ENCODE data around the gene BET1.

The BET1 gene

GRCh38 chr7:93957767-93958166 lies 46.4 kb downstream of the BET1 start:
- H3K27me3 ChIP-seq (ENCODE audit: control insufficient read depth, insufficient read depth, low read length) = no peaks in the 10 kb centered on the region
- no peaks in the 10 kb centered on the region for H3K4me1 ChIP-seq (ENCODE audit: control insufficient read depth, insufficient read depth, low read length)
- no peak overlapping the region for H3K4me3 ChIP-seq (ENCODE audit: low read depth, low read length)
- no peaks in the 10 kb centered on the region for H3K36me3 ChIP-seq (ENCODE audit: control insufficient read depth, insufficient read depth, low read length)
- no peak overlapping the region for H3K27ac ChIP-seq (ENCODE audit: low read depth, low read length)
- H3K9me3 ChIP-seq (ENCODE audit: control insufficient read depth, insufficient read depth, low read depth, low read length) = no peaks in the 10 kb centered on the region
- no peak overlapping the region for H3K9ac ChIP-seq (ENCODE audit: low read length)

DNA sequence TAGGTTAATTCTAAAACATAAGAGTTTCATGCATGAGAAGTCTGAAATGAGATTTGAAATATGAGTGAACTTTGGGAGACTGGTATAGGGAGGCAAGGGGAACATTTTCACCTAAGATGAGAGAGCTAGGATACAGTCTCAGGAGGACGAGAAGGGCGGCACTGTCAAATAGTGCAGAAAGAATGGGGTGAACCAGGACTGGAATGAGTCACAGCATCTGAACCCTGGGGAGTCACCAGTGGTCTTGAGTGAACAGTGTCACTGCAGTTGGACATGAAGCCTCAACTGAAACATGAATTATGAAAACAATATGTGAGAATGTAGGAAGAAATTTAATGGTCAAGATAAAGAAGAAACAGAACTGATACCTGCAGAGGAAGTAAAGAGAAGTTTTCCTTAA lies 48.9 kb downstream of the BET1 start:
- H3K4me3 ChIP-seq (ENCODE audit: low read depth, low read length) = no peak overlapping the region
- no peak overlapping the region for H3K9ac ChIP-seq (ENCODE audit: low read length)
- H3K36me3 ChIP-seq (ENCODE audit: control insufficient read depth, insufficient read depth, low read length) = no peaks in the 10 kb centered on the region
- H3K4me1 ChIP-seq (ENCODE audit: control insufficient read depth, insufficient read depth, low read length) = no peaks in the 10 kb centered on the region
- no peaks in the 10 kb centered on the region for H3K27me3 ChIP-seq (ENCODE audit: control insufficient read depth, insufficient read depth, low read length)
- no peak overlapping the region for H3K27ac ChIP-seq (ENCODE audit: low read depth, low read length)
- no peaks in the 10 kb centered on the region for H3K9me3 ChIP-seq (ENCODE audit: control insufficient read depth, insufficient read depth, low read depth, low read length)

GRCh38 chr7:93949423-93949822 lies 54.7 kb downstream of the BET1 start:
- Histone ChIP-seq H3K4me1 (ENCODE audit: control insufficient read depth, insufficient read depth, low read length) (no peaks in the 10 kb centered on the region), H3K27me3 (ENCODE audit: control insufficient read depth, insufficient read depth, low read length) (no peaks in the 10 kb centered on the region), H3K9ac (ENCODE audit: low read length) (no peak overlapping the region), H3K9me3 (ENCODE audit: control insufficient read depth, insufficient read depth, low read depth, low read length) (no peaks in the 10 kb centered on the region), H3K27ac (ENCODE audit: low read depth, low read length) (no peak overlapping the region), H3K4me3 (ENCODE audit: low read depth, low read length) (no peak overlapping the region), H3K36me3 (ENCODE audit: control insufficient read depth, insufficient read depth, low read length) (no peaks in the 10 kb centered on the region)

DNA sequence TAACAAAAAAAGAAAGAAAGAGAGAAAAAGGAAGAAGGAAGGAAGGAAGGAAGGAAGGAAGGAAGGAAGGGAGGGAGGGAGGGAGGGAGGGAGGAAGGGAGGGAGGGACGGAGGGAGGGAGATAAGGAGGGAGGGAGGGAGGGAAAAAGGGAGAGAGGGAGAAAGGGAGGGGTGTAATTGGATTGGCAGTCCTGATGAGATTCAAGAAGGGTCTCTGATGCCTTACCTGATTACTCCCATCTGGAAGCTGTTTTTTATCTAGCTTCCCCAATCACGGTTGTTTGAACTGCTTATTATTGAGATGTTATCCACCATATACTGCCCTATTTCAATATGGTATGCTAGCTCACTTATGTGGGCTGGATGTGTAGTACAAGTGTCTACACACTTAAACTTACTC lies 55.3 kb downstream of the BET1 start:
- H3K9ac ChIP-seq (ENCODE audit: low read length) = no peak overlapping the region
- H3K27me3 ChIP-seq (ENCODE audit: control insufficient read depth, insufficient read depth, low read length) = no peaks in the 10 kb centered on the region
- no peaks in the 10 kb centered on the region for H3K9me3 ChIP-seq (ENCODE audit: control insufficient read depth, insufficient read depth, low read depth, low read length)
- no peak overlapping the region for H3K4me3 ChIP-seq (ENCODE audit: low read depth, low read length)
- no peak overlapping the region for H3K27ac ChIP-seq (ENCODE audit: low read depth, low read length)
- no peaks in the 10 kb centered on the region for H3K4me1 ChIP-seq (ENCODE audit: control insufficient read depth, insufficient read depth, low read length)
- no peaks in the 10 kb centered on the region for H3K36me3 ChIP-seq (ENCODE audit: control insufficient read depth, insufficient read depth, low read length)

- no peak overlapping the region for H3K27ac ChIP-seq (ENCODE audit: low read depth, low read length)
- no peaks in the 10 kb centered on the region for H3K9me3 ChIP-seq (ENCODE audit: control insufficient read depth, insufficient read depth, low read depth, low read length)
- H3K9ac ChIP-seq (ENCODE audit: low read length) = no peak overlapping the region
- H3K4me3 ChIP-seq (ENCODE audit: low read depth, low read length) = no peak overlapping the region
- H3K4me1 ChIP-seq (ENCODE audit: control insufficient read depth, insufficient read depth, low read length) = no peaks in the 10 kb centered on the region
- no peaks in the 10 kb centered on the region for H3K27me3 ChIP-seq (ENCODE audit: control insufficient read depth, insufficient read depth, low read length)
- H3K36me3 ChIP-seq (ENCODE audit: control insufficient read depth, insufficient read depth, low read length) = no peaks in the 10 kb centered on the region
Measured at GRCh38 chr7:93948106-93948505, 56.0 kb downstream of the BET1 start.

DNA sequence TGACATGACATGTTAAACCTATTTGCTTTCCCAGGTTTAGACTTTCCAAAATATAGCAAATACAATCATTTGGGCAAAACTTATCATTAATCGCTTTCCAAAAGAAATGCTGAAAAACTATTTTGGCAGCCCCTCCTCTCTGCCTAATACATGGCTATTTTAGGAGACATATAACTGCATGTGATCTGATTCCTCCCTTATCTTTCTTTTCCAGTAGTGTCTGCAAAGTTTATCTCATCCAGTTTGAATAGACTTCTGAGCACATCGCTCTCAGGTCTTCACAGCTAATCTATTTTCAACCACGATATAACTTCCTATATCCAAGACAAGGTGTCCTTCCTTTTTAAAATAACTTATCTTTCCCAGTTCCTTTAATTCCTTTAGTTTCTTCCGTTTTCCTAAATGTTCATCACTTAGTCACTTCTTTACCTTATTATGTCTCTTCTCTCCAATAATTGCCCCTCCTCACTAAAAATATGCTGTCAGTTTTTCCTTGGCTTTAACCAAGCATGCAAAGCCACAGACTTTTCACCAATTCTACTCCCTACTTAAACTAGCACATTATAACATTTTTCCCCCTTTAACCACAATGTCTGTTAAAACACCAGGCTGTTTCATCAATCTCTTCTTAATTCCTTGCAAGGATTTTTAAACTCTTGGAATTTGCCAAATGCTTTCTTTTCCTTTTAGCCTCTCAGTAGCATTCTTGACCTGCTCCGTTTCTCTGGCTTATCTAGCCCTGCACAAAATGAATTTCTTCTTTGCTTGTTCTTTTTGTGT lies 58.2 kb downstream of the BET1 start:
- no peak overlapping the region for H3K9ac ChIP-seq (ENCODE audit: low read length)
- no peaks in the 10 kb centered on the region for H3K4me1 ChIP-seq (ENCODE audit: control insufficient read depth, insufficient read depth, low read length)
- H3K27me3 ChIP-seq (ENCODE audit: control insufficient read depth, insufficient read depth, low read length) = no peaks in the 10 kb centered on the region
- H3K4me3 ChIP-seq (ENCODE audit: low read depth, low read length) = no peak overlapping the region
- H3K9me3 ChIP-seq (ENCODE audit: control insufficient read depth, insufficient read depth, low read depth, low read length) = peaks cover 3% of the 10 kb centered on the region; the same call in 1 of the 2 replicates
- H3K36me3 ChIP-seq (ENCODE audit: control insufficient read depth, insufficient read depth, low read length) = no peaks in the 10 kb centered on the region
- no peak overlapping the region for H3K27ac ChIP-seq (ENCODE audit: low read depth, low read length)

GRCh38 chr7:93945083-93945482 lies 59.1 kb downstream of the BET1 start:
- Histone ChIP-seq H3K27me3 (ENCODE audit: control insufficient read depth, insufficient read depth, low read length) (no peaks in the 10 kb centered on the region), H3K9ac (ENCODE audit: low read length) (no peak overlapping the region), H3K27ac (ENCODE audit: low read depth, low read length) (no peak overlapping the region), H3K9me3 (ENCODE audit: control insufficient read depth, insufficient read depth, low read depth, low read length) (peaks cover 3% of the 10 kb centered on the region; the same call in 1 of the 2 replicates), H3K4me3 (ENCODE audit: low read depth, low read length) (no peak overlapping the region), H3K4me1 (ENCODE audit: control insufficient read depth, insufficient read depth, low read length) (no peaks in the 10 kb centered on the region), H3K36me3 (ENCODE audit: control insufficient read depth, insufficient read depth, low read length) (no peaks in the 10 kb centered on the region)

- Histone ChIP-seq H3K27me3 (ENCODE audit: control insufficient read depth, insufficient read depth, low read length) (no peaks in the 10 kb centered on the region), H3K4me1 (ENCODE audit: control insufficient read depth, insufficient read depth, low read length) (no peaks in the 10 kb centered on the region), H3K9ac (ENCODE audit: low read length) (no peak overlapping the region), H3K9me3 (ENCODE audit: control insufficient read depth, insufficient read depth, low read depth, low read length) (peaks cover 3% of the 10 kb centered on the region; the same call in 1 of the 2 replicates), H3K27ac (ENCODE audit: low read depth, low read length) (no peak overlapping the region), H3K36me3 (ENCODE audit: control insufficient read depth, insufficient read depth, low read length) (no peaks in the 10 kb centered on the region), H3K4me3 (ENCODE audit: low read depth, low read length) (no peak overlapping the region)
Measured at GRCh38 chr7:93944673-93945072, 59.5 kb downstream of the BET1 start.

DNA sequence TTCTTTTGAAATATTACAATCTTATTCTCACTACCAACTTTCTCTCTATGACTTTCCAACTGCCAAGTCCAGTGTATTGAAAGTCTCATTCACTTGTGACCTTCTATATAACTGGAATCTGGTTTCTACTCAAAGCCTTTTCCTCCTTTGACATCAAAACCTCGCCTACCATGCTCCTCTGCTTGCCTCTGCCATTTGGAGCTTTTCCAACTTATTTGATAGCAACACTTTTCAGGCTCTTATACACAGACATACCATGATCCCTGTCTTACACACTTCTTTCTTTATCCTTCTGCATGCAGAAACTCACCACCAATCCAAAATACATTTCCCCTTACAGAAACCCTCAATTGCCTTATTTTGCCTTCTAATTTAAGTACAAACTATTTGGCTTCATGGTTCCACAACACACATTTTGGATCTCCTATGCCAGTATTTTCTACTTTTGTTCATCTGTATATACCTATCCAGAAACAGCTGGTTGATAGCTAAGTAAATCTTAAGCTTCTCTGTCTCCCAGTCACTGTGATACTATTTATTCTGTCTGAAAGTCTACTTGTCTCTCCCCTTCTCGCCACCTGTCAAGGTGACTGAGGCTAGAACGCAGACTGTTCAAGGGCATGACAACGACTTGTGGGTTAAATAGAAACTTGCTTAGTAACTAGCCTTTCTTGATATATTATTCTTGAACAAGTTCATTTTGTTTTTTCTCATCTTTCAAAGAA lies 60.2 kb downstream of the BET1 start:
- Histone ChIP-seq H3K27ac (ENCODE audit: low read depth, low read length) (no peak overlapping the region), H3K9me3 (ENCODE audit: control insufficient read depth, insufficient read depth, low read depth, low read length) (peaks cover 3% of the 10 kb centered on the region; the same call in 1 of the 2 replicates), H3K9ac (ENCODE audit: low read length) (no peak overlapping the region)

More for the DNA sequence above, 60.2 kb downstream of the BET1 start:
- no peaks in the 10 kb centered on the region for H3K27me3 ChIP-seq (ENCODE audit: control insufficient read depth, insufficient read depth, low read length)
- H3K4me1 ChIP-seq (ENCODE audit: control insufficient read depth, insufficient read depth, low read length) = no peaks in the 10 kb centered on the region
- no peaks in the 10 kb centered on the region for H3K36me3 ChIP-seq (ENCODE audit: control insufficient read depth, insufficient read depth, low read length)
- no peak overlapping the region for H3K4me3 ChIP-seq (ENCODE audit: low read depth, low read length)
